HCT116 (cell line): ENCODE data around the gene ERC2. TPM values are rescaled to one million over a fixed set of nuclear protein-coding genes. Genes with fewer than 3 reads are reported as not detected.

Experiments used
- ATAC-seq: fragments of 200-7000 bp; cut with Tn5 transposase; 2 replicates; pipeline ENCODE4 v1.9.1; 2020; ENCODE audit warnings: mild to moderate bottlenecking, moderate library complexity
- BruUV-seq: library from RNA; stranded (reverse); fragments of 400-500 nt; replicated peaks from 2 replicates; lab custom pipeline; 2021; lab: Mats Ljungman, UMichigan
- CTCF ChIA-PET: fragments of 300-600 bp; sonication (Branson Sonifier 250); formaldehyde crosslinking; loops from one replicate; lab custom pipeline; 2021; ENCODE audit warnings: antibody characterized with exemption; lab: Charles Lee
- POLR2A ChIA-PET: fragments of 300-600, 350-600 bp; sonication (Branson Sonifier 250); formaldehyde crosslinking; loops from one replicate; lab custom pipeline; 2021; ENCODE audit warnings: antibody characterized with exemption; lab: Charles Lee
- RAD21 ChIA-PET, 2 experiments: fragments of 300-600 bp; sonication (Branson Sonifier 250); formaldehyde crosslinking; loops; one replicate each; lab custom pipeline; 2023; ENCODE audit warnings: low total read pairs in 2 of 2; ENCODE audit not compliant: uncharacterized antibody in 2 of 2, unreplicated experiment in 2 of 2, low non-redundant PET in 1 of 2; lab: Charles Lee
- DNase-seq: peaks from one replicate; pipeline ENCODE4 v3.0.0-alpha.2; 2010; ENCODE audit warnings: low read depth, low spot score
- H2AFZ ChIP-seq: fragments of 200-600 bp; shearing (Covaris generic), sonication (generic); 2 replicates; pipeline ENCODE4 v1.6.1; 2017; ENCODE audit warnings: low read depth, mixed run types, mixed read lengths, antibody characterized with exemption, low read length; ENCODE audit not compliant: poor library complexity, severe bottlenecking
- H3K27ac ChIP-seq: 2 replicates; pipeline ENCODE4 v1.5.1; 2012; ENCODE audit warnings: low read depth, low read length
- H3K27me3 ChIP-seq: fragments of 200-600 bp; sonication (generic); 2 replicates; pipeline ENCODE4 v1.6.1; 2016; ENCODE audit warnings: mixed run types, low read length, mixed read lengths; ENCODE audit not compliant: insufficient read depth
- H3K36me3 ChIP-seq, 2 experiments: fragments of 200-500 bp in 1 of 2; fragments of 200-600 bp in 1 of 2; sonication (Bioruptor generic) in 1 of 2; sonication (generic) in 1 of 2; 2 replicates each; pipeline versions ENCODE4 v1.5.1 to v1.6.1; 2014 to 2016; ENCODE audit warnings: low read length in 2 of 2, inconsistent platforms in 1 of 2, mixed read lengths in 1 of 2, mixed run types in 1 of 2; ENCODE audit not compliant: insufficient read depth in 2 of 2, control insufficient read depth in 1 of 2
- H3K4me1 ChIP-seq, 2 experiments: fragments of 200-600 bp in 1 of 2; sonication (generic) in 1 of 2; 2 replicates each; pipeline versions ENCODE4 v1.5.1 to v1.6.1; 2012 to 2017; ENCODE audit warnings: low read length in 2 of 2, inconsistent platforms in 1 of 2, mild to moderate bottlenecking in 1 of 2, mixed read lengths in 1 of 2, mixed run types in 1 of 2, moderate library complexity in 1 of 2; ENCODE audit not compliant: insufficient read depth in 2 of 2, control insufficient read depth in 1 of 2
- H3K4me2 ChIP-seq: fragments of 200-600 bp; sonication (generic); 2 replicates; pipeline ENCODE4 v1.6.1; 2017; ENCODE audit warnings: mixed run types, low read length, mixed read lengths
- H3K4me3 ChIP-seq, 2 experiments: fragments of 200-600 bp in 1 of 2; sonication (generic) in 1 of 2; replicated peaks in 1 of 2; 2 replicates each; pipeline ENCODE4 v1.5.1; 2011 to 2016; ENCODE audit warnings: low read length in 2 of 2, control low read depth in 1 of 2, low read depth in 1 of 2, mild to moderate bottlenecking in 1 of 2, mixed read lengths in 1 of 2, mixed run types in 1 of 2
- H3K79me2 ChIP-seq: fragments of 200-600 bp; sonication (generic); 2 replicates; pipeline ENCODE4 v1.6.1; 2017; ENCODE audit warnings: mild to moderate bottlenecking, mixed run types, low read length, moderate library complexity, mixed read lengths; ENCODE audit not compliant: insufficient read depth
- H3K9ac ChIP-seq: fragments of 200-600 bp; sonication (generic); 2 replicates; pipeline ENCODE4 v1.6.1; 2016; ENCODE audit warnings: low read length, mixed read lengths
- H3K9me2 ChIP-seq: fragments of 200-600 bp; sonication (generic), shearing (Covaris generic); 2 replicates; pipeline ENCODE4 v1.6.1; 2017; ENCODE audit warnings: mixed run types, mild to moderate bottlenecking, moderate library complexity; ENCODE audit not compliant: insufficient read depth
- H3K9me3 ChIP-seq, 2 experiments: fragments of 200-500 bp in 1 of 2; fragments of 200-600 bp in 1 of 2; sonication (Bioruptor generic) in 1 of 2; sonication (generic) in 1 of 2; 2 replicates each; pipeline ENCODE4 v1.6.1; 2014 to 2017; ENCODE audit warnings: low read length in 2 of 2, mixed read lengths in 2 of 2, inconsistent platforms in 1 of 2, low read depth in 1 of 2, mild to moderate bottlenecking in 1 of 2, mixed run types in 1 of 2, moderate library complexity in 1 of 2; ENCODE audit not compliant: control insufficient read depth in 1 of 2, insufficient read depth in 1 of 2
- H4K20me1 ChIP-seq: fragments of 200-600 bp; sonication (generic), shearing (Covaris generic); 2 replicates; pipeline ENCODE4 v1.6.1; 2017; ENCODE audit warnings: mixed run types, mild to moderate bottlenecking, moderate library complexity; ENCODE audit not compliant: insufficient read depth
- CEBPB ChIP-seq: IDR thresholded peaks from 2 replicates; pipeline ENCODE4 v1.6.1; 2012; ENCODE audit warnings: low read depth
- CTCF ChIP-seq, 3 experiments: fragments of 200-600 bp in 1 of 3; sonication (generic) in 1 of 3; IDR thresholded peaks in 2 of 3; conservative IDR thresholded peaks in 1 of 3; 2 replicates each; pipeline ENCODE4 v1.5.1; 2012 to 2017; ENCODE audit warnings: low read depth in 2 of 3, low read length in 2 of 3, antibody characterized with exemption in 1 of 3, borderline replicate concordance in 1 of 3, control low read depth in 1 of 3, mild to moderate bottlenecking in 1 of 3, mixed read lengths in 1 of 3, mixed run types in 1 of 3, moderate library complexity in 1 of 3; ENCODE audit not compliant: insufficient read depth in 1 of 3
- EGR1 ChIP-seq: IDR thresholded peaks from 2 replicates; pipeline ENCODE4 v1.6.1; 2012; ENCODE audit warnings: low read depth
- ELF1 ChIP-seq: IDR thresholded peaks from 2 replicates; pipeline ENCODE4 v1.6.1; 2012; ENCODE audit warnings: low read depth, borderline replicate concordance
- EZH2phosphoT487 ChIP-seq: fragments of 200-600 bp; IDR thresholded peaks from 2 replicates; pipeline ENCODE4 v1.6.1; 2018; ENCODE audit warnings: antibody characterized with exemption, borderline replicate concordance
- POLR2A ChIP-seq: IDR thresholded peaks from 2 replicates; pipeline ENCODE4 v1.7.0; 2011; ENCODE audit warnings: borderline replicate concordance; ENCODE audit not compliant: insufficient read depth, insufficient read length; ENCODE audit errors: extremely low read depth
- SIN3A ChIP-seq: IDR thresholded peaks from 2 replicates; pipeline ENCODE4 v1.6.1; 2012; ENCODE audit warnings: low read depth
- SP1 ChIP-seq: IDR thresholded peaks from 2 replicates; pipeline ENCODE4 v1.6.1; 2012; ENCODE audit warnings: low read depth
- TCF7L2 ChIP-seq: IDR thresholded peaks from 2 replicates; pipeline ENCODE4 v1.7.0; 2011; ENCODE audit warnings: borderline replicate concordance, inconsistent platforms; ENCODE audit not compliant: insufficient read depth, insufficient read length; ENCODE audit errors: extremely low read depth
- YY1 ChIP-seq: IDR thresholded peaks from 2 replicates; pipeline ENCODE4 v1.6.1; 2011; ENCODE audit warnings: low read length, low read depth, moderate library complexity, mild to moderate bottlenecking; ENCODE audit not compliant: insufficient replicate concordance; ENCODE audit errors: extremely low read depth
- intact Hi-C: fragments of 100-400 bp; cut with micrococcal nuclease; formaldehyde crosslinking; loops from 2 replicates; pipeline ENCODE4 v1.10.0; 2022
- total RNA-seq: library from RNA; stranded (reverse); gene quantifications from one replicate; pipeline ENCODE4 v1.2.1, GENCODE V29; 2021; ENCODE audit not compliant: unreplicated experiment

The ERC2 gene
- total RNA-seq, 1 experiment from 2014 or later, result not detected

- TF ChIP-seq CEBPB, result no peak
- TF ChIP-seq SIN3A, result no peak
Observed at GRCh38 chr3:55963601-55964000, 504.7 kb downstream of the ERC2 start (continued).

GRCh38 chr3:55959471-55960080, 508.7 kb downstream of the ERC2 start:
- intact Hi-C loops, result no loop called here
- RAD21 ChIA-PET, result no interaction called here
- Histone ChIP-seq H3K27ac (no peak overlapping the region), H3K9ac (no peak overlapping the region), H3K79me2 (no peaks in the 10 kb centered on the region), H3K4me3 (no peak overlapping the region), H3K9me3 (peaks cover 0 to 2% of the 10 kb centered on the region in 2 experiments; a peak in 1 of 4 replicates), H3K36me3 (no peaks in the 10 kb centered on the region), H3K4me2 (no peak overlapping the region), H3K4me1 (no peaks in the 10 kb centered on the region), H4K20me1 (no peaks in the 10 kb centered on the region), H3K9me2 (no peaks in the 10 kb centered on the region), H3K27me3 (no peaks in the 10 kb centered on the region), H2AFZ (no peak overlapping the region)
- CTCF ChIA-PET, result no interaction called here
- DNase-seq (no peak), ATAC-seq (no peak)
- TF ChIP-seq CTCF (IDR thresholded peaks at IDR 0.05 in 2 of 3, conservative IDR thresholded peaks at IDR 0.05 in 1 of 3; ENCODE audit: borderline replicate concordance in 1 of 3, insufficient read depth in 1 of 3, low read depth in 2 of 3, low read length in 2 of 3) (no peak), ELF1 (no peak), YY1 (no peak), EGR1 (no peak), TCF7L2 (no peak), EZH2phosphoT487 (no peak), POLR2A (no peak), SP1 (no peak)
- POLR2A ChIA-PET, result no interaction called here
- BruUV-seq, result no TSS peak
